K562 (cell line): ENCODE results near the gene KMT2C. TPM values are rescaled to one million over a fixed set of nuclear protein-coding genes. Genes with fewer than 3 reads are reported as not detected.

ENCODE experiments used
- CBX2 ChIP-seq: fragments of 200-600 bp; sonication (generic); IDR thresholded peaks from one replicate; pipeline ENCODE4 v1.6.1; 2012; ENCODE audit warnings: mild to moderate bottlenecking, low read length, inconsistent platforms; ENCODE audit not compliant: insufficient read depth, poor library complexity, severe bottlenecking
- CEBPZ ChIP-seq: fragments of 150-350 bp; IDR thresholded peaks from 2 replicates; pipeline ENCODE4 v1.6.1; 2014; ENCODE audit warnings: low read depth, mild to moderate bottlenecking, low read length, borderline replicate concordance
- CHCHD3 ChIP-seq: fragments of 250-450 bp; sonication (Bioruptor Pico); IDR thresholded peaks from 2 replicates; pipeline ENCODE4 v2.1.2; 2022; ENCODE audit warnings: mild to moderate bottlenecking
- FOXA3 ChIP-seq, 2 experiments: fragments of 450-650 bp in 1 of 2; sonication (generic) in 1 of 2; formaldehyde crosslinking; IDR thresholded peaks in 1 of 2; conservative IDR thresholded peaks in 1 of 2; 2 replicates each; pipeline versions ENCODE4 v1.4.0 to v1.8.0; 2020 to 2022; ENCODE audit warnings: mild to moderate bottlenecking in 2 of 2, missing genetic modification reagents in 1 of 2
- GABPB1 ChIP-seq: sonication (generic); formaldehyde crosslinking; IDR thresholded peaks from 2 replicates; pipeline ENCODE4 v1.8.0; 2022; ENCODE audit warnings: mild to moderate bottlenecking, missing genetic modification reagents
- MEF2A ChIP-seq: IDR thresholded peaks from 2 replicates; pipeline ENCODE4 v1.6.1; 2011; ENCODE audit warnings: low read depth, mild to moderate bottlenecking, low read length, moderate library complexity; ENCODE audit not compliant: control insufficient read depth
- MYNN ChIP-seq, 2 experiments: sonication (generic); formaldehyde crosslinking in 1 of 2; IDR thresholded peaks; 2 replicates each; pipeline versions ENCODE4 v1.5.0 to v1.6.1; 2016 to 2020; ENCODE audit warnings: antibody characterized with exemption in 1 of 2, missing genetic modification reagents in 1 of 2
- NCOA2 ChIP-seq, 2 experiments: fragments of 450-650 bp; IDR thresholded peaks; 2 replicates each; pipeline ENCODE4 v1.6.1; 2018; ENCODE audit warnings: mild to moderate bottlenecking in 2 of 2, moderate library complexity in 1 of 2; ENCODE audit not compliant: partially characterized antibody in 2 of 2
- NFE2 ChIP-seq: IDR thresholded peaks from 2 replicates; pipeline ENCODE4 v1.6.1; 2014; ENCODE audit warnings: antibody characterized with exemption, low read depth
- PML ChIP-seq: IDR thresholded peaks from 2 replicates; pipeline ENCODE4 v1.6.1; 2012; ENCODE audit warnings: low read length, inconsistent platforms
- POLR3A ChIP-seq: IDR thresholded peaks from 2 replicates; pipeline ENCODE4 v1.6.1; 2011; ENCODE audit warnings: borderline replicate concordance, mild to moderate bottlenecking, moderate library complexity; ENCODE audit not compliant: insufficient read length, insufficient read depth; ENCODE audit errors: extremely low read depth
- PRPF4 ChIP-seq: fragments of 200-400 bp; formaldehyde crosslinking; IDR thresholded peaks from one replicate; pipeline ENCODE4 v1.6.1; 2017; ENCODE audit warnings: low read length, low read depth, mild to moderate bottlenecking; ENCODE audit not compliant: insufficient read depth, poor library complexity, severe bottlenecking
- RBM14 ChIP-seq: fragments of 200-400 bp; formaldehyde crosslinking; IDR thresholded peaks from 2 replicates; pipeline ENCODE4 v1.6.1; 2018; ENCODE audit warnings: low read depth, mild to moderate bottlenecking, low read length, moderate library complexity, borderline replicate concordance; ENCODE audit not compliant: insufficient read depth
- RCOR1 ChIP-seq, 2 experiments: IDR thresholded peaks; 2 replicates each; pipeline ENCODE4 v1.6.1; 2012; ENCODE audit warnings: low read depth in 2 of 2, low read length in 2 of 2, borderline replicate concordance in 1 of 2, improper control_type of control experiment in 1 of 2
- SLC30A9 ChIP-seq: fragments of 250-450 bp; sonication (Bioruptor Pico); IDR thresholded peaks from 2 replicates; pipeline ENCODE4 v1.8.0; 2022; ENCODE audit warnings: mild to moderate bottlenecking, moderate library complexity
- polyA plus RNA-seq, 8 experiments: library from polyadenylated mRNA; depleted of rRNA in 4 of 8; stranded (reverse) in 5 of 8; unstranded in 3 of 8; fragments of >200 nt; fragmentation: Nextera tagmentation in 2 of 8; fragmentation: Illumina TruSeq in 1 of 8; extraction: Ambion mirVana in 2 of 8; extraction: Trizol in 1 of 8; gene quantifications; 2 replicates each; pipeline versions ENCODE4 v1.2.1 to v1.2.3, GENCODE V29; 2011 to 2014; ENCODE audit warnings: inconsistent platforms in 1 of 8, missing spikeins in 1 of 8
- total RNA-seq, 7 experiments: library from RNA; depleted of rRNA in 6 of 7; stranded (reverse); fragments of >200 nt in 6 of 7; fragmentation: Illumina TruSeq in 2 of 7; extraction: Trizol in 2 of 7; gene quantifications; 2 replicates each; pipeline versions ENCODE4 v1.2.1 to v1.2.3, GENCODE V29; 2011 to 2021; ENCODE audit warnings: low replicate concordance in 1 of 7
- TF ChIP-seq, protein P1 (sequence below), 2 experiments: fragments of 250-450 bp in 1 of 2; fragments of 450-650 bp in 1 of 2; sonication (Bioruptor Pico) in 1 of 2; IDR thresholded peaks; 2 replicates each; pipeline versions ENCODE4 v1.6.1 to v1.8.0; 2016 to 2021; ENCODE audit warnings: mild to moderate bottlenecking in 2 of 2, moderate library complexity in 2 of 2, missing compliant biosample characterization in 1 of 2, missing genetic modification characterization in 1 of 2
- TF ChIP-seq, protein P2 (sequence below), 2 experiments: fragments of 450-650 bp; conservative IDR thresholded peaks; 2 replicates each; pipeline ENCODE4 v1.6.1; 2017; ENCODE audit warnings: mild to moderate bottlenecking in 2 of 2, moderate library complexity in 2 of 2
- TF ChIP-seq, protein P3 (sequence below): sonication (generic); formaldehyde crosslinking; IDR thresholded peaks from 2 replicates; pipeline ENCODE4 v1.8.1; 2022; ENCODE audit warnings: missing genetic modification reagents

Gene KMT2C
- total and polyA plus RNA-seq, 9 of the 15 experiments (the other 6 are each of a cell fraction or from before 2014, with no cell fraction given) = 4.9 to 67.8 (median 27.1) TPM

DNA sequence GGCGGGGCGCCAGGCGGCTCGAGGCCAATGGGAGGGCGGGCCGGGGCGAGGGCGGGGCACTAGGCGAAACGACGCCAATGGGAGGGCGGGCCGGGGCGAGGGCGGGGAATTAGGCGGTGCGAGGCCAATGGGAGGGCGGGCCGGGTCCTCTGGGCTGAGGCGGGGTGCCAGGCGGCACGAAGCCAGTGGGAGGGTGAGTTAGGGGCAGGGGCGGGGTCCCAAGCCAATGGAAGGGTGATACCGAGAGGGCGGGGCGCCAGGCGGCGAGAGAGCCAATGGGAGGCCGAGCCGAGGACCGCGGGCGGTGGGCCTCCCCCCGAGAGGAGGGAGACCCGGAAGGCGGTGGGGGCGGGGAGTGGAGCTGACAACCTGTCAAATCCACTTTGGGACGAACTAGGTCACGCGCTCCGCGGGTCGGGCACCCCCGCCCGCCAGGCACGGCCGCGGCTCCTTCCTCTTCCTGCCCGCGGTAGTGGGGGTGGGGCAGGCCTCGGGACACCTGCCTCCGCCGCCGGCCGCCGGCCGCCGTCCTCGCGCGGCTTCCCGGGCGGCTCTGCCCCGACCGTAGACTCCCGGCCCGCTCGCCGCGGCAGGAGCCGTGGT, 28.0 kb upstream of the KMT2C start (continued):
- TF ChIP-seq CEBPZ (peak; percentile 25; the same call in 1 of the 2 replicates), MYNN (IDR thresholded peaks at IDR 0.05) (peak; percentile 67; the same call in 1 of the 2 replicates), MYNN (CRISPR knock-in tag; IDR thresholded peaks at IDR 0.05) (no peak), NFE2 (peak; percentile 26; the same call in 1 of the 2 replicates), MEF2A (no peak), RCOR1 (IDR thresholded peaks at IDR 0.05; ENCODE audit: borderline replicate concordance in 1 of 2, low read depth in 2 of 2, low read length in 2 of 2) (peak in 1 of 2 experiments; percentile 62; a peak in 1 of 4 replicates), CHCHD3 (CRISPR knock-in tag) (peak; percentile 88; the same call in 1 of the 2 replicates), SLC30A9 (CRISPR knock-in tag) (no peak), CBX2 (no peak), POLR3A (no peak), PRPF4 (peak; percentile 89), FOXA3 (CRISPR knock-in tag; conservative IDR thresholded peaks at IDR 0.05 in 1 of 2, IDR thresholded peaks at IDR 0.05 in 1 of 2) (0 out of 4 replicates have a peak, but pooled peaks of 1 of the 2 experiments have one; percentile 56), GABPB1 (CRISPR knock-in tag) (peak; percentile 82; the same call in 1 of the 2 replicates), PML (peak; percentile 66; the same call in 1 of the 2 replicates), RBM14 (no peak), NCOA2 (IDR thresholded peaks at IDR 0.05; ENCODE audit: partially characterized antibody in 2 of 2) (no peak)
- TF ChIP-seq, protein P1, sequence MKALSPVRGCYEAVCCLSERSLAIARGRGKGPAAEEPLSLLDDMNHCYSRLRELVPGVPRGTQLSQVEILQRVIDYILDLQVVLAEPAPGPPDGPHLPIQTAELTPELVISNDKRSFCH (CRISPR knock-in tag; IDR thresholded peaks at IDR 0.05) = no peak
- TF ChIP-seq, protein P1 (tag; IDR thresholded peaks at IDR 0.05) = no peak; the same call in 1 of the 2 replicates
- TF ChIP-seq, protein P2, sequence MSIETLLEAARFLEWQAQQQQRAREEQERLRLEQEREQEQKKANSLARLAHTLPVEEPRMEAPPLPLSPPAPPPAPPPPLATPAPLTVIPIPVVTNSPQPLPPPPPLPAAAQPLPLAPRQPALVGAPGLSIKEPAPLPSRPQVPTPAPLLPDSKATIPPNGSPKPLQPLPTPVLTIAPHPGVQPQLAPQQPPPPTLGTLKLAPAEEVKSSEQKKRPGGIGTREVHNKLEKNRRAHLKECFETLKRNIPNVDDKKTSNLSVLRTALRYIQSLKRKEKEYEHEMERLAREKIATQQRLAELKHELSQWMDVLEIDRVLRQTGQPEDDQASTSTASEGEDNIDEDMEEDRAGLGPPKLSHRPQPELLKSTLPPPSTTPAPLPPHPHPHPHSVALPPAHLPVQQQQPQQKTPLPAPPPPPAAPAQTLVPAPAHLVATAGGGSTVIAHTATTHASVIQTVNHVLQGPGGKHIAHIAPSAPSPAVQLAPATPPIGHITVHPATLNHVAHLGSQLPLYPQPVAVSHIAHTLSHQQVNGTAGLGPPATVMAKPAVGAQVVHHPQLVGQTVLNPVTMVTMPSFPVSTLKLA (conservative IDR thresholded peaks at IDR 0.05) = peak; percentile 74 to 91
- TF ChIP-seq, protein P3, sequence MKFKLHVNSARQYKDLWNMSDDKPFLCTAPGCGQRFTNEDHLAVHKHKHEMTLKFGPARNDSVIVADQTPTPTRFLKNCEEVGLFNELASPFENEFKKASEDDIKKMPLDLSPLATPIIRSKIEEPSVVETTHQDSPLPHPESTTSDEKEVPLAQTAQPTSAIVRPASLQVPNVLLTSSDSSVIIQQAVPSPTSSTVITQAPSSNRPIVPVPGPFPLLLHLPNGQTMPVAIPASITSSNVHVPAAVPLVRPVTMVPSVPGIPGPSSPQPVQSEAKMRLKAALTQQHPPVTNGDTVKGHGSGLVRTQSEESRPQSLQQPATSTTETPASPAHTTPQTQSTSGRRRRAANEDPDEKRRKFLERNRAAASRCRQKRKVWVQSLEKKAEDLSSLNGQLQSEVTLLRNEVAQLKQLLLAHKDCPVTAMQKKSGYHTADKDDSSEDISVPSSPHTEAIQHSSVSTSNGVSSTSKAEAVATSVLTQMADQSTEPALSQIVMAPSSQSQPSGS (CRISPR knock-in tag) = no peak
